ENCODE results near the gene PCNX2.

Gene PCNX2

DNA sequence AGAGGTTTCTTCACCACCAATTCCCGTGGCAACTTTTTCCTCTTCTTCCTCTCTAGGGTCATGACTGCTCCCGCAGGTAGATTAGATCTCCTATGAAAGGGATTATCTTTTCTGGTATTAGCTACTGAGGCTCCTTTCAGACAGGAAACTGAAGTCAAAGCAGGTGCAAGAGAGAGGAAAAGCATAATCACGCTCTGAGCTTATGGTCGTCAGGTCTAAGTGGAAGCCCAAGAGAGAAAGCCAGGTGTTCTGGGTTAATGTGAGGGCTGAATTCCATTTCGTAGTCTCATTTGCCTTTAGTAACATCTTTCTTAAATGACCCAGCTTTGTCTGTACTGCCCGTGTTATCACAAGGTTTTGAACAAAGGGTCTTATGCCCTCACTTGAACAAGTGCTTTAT is 23.7 kb upstream of the PCNX2 start:
- DNase-seq (ENCODE audit: low spot score) = no peak

DNA sequence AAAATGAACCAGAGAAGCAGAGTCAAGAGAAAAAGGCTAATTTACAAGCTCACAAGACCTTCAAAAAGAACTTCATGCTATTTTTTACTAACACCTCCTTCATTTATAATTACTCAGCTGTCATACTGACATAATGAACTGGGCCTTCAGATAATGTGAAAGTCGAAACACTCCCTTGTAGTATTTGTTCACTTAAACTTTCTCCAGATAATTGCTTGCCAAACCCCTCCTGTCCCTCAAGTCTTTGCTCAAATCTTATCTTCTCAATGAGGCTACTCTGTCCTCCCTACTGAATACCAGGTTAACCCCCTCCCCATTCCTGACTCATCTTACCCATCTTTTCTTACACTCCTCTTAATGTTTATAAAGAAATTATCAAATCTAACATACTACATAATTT is 20.9 kb upstream of the PCNX2 start:
- no peak for DNase-seq (ENCODE audit: low spot score)

DNA sequence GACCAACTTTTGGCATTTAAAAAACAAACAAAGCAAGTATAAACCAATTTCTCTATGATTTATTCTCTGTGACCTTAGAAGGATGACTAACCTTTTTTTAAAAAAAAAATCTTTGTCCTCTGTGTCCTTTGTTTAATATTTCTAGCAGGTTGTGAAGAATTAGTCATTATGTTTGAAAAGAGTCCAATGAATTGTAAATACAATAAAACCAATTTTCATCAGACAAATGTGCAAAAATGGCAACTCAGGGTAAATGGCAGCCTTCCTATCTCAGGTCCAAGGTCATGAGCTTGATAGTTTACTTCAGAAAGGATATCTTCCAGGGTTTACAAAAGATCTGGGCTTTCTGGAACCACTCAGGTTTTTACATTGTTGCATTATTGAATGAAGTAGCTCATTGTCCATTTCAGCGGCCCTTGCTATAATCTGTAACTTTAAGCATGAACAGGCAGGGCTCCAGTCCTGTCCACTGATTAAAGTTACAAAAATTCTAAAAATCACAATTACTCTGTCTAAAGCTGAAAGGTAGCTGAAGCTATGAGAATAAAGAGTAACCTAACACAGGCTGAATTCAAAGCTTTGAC is 20.3 kb upstream of the PCNX2 start:
- DNase-seq (ENCODE audit: low spot score) = no peak

DNA sequence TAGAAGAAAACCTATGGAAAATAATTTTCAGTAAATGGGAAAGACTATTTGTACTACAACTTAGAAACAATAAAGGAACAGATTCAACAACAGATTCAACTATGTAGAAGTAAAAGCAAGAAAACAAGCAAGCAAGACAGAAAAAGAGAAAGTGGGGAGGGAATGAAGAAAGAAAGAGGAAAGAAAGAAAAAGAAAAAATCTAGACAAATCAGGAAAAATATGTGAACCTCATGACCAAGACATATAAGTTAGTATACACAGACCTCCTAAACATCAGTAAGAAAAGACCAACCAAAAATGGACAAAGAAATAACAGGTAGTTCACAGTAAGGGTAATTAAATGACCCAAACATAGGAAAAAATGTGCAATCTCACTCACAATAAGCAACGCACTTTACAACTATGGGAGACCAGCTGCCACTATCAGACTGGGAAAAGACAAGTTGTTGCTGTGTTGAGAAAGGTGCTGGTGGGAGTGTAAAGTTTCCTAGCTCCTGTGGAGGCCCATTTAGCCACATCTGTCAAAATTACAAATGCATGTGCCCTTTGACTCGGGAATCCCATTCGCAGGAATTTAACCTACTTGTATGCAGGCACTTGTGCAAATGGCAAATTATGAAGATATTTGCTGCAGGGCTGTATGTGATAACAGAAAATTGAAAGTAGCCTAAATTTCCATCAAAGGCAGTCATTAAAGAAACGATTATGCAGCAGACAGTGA is 18.1 kb upstream of the PCNX2 start:
- DNase-seq (ENCODE audit: low spot score) = no peak

DNA sequence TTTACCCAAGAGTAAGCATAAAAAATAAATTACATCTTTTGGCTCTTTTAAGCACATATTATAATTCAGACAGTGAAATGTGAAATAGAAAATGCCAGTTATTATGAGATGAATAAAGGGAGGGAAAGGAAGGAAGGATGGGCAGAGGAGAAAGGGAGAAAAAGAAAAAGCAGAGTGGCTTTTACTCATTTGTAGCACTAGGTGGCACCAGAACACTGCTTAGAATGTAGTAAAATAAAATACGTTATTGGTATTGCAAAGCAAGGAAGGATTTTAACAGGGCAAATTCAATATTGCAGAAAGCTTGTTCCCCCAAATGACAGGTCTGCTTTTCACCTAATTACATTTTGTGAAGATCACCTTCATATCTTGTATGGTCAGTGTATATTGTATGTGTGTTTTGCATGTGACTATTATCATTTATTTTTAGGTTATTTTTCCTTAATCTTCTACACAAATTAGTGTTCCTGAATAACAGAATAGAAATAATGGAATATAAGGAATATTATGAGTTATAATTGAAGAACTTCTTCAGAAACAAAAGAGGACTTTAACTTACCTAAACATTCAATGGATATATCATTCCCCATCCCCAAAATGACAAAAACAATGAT is 9.1 kb upstream of the PCNX2 start:
- DNase-seq (ENCODE audit: low spot score) = peak; percentile 43

DNA sequence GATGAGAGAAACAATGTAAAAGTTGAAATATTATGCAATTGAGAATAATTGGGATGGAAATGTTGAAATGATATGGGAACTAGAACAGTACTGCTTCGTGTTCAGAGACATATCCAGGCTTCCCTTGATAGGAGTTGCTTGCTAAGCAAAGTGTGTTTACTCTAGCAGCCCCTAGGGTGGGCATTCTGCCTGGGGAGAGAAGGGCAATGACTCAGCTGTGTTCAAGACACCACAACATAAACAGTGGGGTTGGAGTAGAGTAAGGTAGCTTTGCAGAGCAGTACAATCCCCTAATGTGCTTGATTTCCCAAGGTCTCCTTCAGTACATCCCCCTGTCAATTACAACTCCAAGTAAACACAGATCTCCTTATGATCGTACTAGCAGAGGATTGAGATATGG is 4.8 kb upstream of the PCNX2 start:
- no peak for DNase-seq (ENCODE audit: low spot score)

DNA sequence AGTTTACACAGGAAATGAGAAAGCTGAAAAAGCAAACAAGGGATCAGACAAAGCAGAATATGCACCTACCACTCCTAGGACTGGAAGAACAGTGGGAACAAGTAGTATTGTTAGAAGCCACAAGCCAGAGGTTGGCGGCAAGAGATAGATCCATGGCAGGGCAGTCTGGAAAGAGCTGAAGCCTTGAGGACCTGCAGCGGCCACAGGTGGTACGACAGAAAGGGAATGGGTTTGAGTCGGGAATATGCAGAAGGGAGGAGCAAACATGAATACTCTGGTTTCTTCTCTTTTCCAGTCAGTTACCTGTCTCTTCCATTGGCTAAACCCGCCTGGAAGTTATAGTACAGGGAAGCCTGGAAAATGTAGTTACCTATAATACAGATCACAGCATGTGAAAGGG is 3.9 kb upstream of the PCNX2 start:
- DNase-seq (ENCODE audit: low spot score) = no peak

DNA sequence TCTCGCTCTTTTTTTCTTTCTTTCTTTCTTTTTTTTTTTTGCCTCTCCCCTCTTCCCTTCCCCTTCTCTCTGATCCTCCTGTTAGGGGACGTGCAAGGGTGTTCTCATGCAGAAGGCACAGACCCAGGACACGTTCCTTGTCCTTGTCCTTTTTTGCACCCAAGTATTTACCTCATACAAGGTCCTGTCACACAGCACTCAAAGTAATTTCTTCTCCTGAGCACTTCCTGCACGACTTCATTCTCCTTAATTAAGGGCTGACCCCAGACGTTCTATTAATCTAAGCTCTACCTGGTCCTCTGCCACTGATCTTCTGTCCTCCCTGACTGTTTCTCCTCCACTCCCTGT is 424 bp upstream of the PCNX2 start:
- no peak for DNase-seq (ENCODE audit: low spot score)

DNA sequence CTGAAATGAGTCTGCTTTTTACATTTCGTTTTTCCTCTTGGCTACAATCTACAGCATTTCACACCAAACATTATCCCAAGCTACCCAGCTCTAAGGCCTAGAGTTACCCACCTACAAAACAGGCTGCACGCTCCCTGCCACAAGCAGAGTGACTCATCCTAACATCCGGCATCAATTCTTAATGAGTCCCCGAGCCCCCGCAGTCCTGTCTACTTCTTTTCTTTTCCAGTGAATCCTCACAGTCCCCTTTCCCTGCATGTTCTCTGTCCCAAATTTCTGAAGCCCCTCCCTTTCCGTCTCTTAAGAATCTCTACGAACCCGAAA is 650 bp downstream of the PCNX2 start:
- DNase-seq (ENCODE audit: low spot score) = peak; percentile 55

DNA sequence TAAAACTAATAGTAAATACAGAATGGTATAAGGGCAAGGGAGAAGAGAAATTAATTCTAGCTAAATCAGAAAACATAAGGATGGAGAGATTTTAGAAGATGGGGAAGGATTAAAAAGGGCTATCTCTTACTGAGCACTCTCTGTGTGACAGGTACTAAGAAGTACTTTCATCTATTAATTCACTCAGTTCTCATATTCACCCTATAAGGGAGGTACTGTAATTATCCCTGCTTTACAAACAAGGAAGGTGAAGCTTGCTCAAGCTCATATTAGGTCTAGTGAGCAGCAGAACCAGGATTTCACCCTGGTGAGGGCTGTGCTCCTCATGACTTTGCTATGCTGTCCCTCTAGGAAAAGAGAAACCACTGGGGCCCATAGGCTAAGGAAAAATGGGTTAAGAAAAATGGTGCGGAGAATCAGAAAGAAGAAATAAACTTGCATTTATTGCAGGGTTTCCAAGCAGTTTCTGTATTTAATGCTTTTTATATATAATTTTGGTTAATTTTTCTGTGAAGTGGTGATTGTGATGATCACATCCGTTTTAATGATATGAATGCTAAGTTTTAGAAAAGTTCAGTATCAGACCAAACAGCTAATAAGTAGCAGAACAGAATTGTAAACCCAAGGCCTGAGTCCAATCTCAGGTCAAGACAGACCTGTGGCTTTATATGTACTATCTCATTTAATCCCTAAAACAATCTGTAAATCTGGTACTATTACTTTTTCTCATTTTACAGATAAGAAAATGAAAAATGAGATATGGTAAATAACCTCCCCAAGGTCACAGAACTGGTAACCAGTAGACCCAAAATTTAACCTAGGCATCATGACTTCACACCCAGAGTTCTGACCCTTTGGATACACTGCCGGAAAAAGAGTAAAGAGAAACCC is 1.7 kb downstream of the PCNX2 start:
- no peak for DNase-seq (ENCODE audit: low spot score)

DNA sequence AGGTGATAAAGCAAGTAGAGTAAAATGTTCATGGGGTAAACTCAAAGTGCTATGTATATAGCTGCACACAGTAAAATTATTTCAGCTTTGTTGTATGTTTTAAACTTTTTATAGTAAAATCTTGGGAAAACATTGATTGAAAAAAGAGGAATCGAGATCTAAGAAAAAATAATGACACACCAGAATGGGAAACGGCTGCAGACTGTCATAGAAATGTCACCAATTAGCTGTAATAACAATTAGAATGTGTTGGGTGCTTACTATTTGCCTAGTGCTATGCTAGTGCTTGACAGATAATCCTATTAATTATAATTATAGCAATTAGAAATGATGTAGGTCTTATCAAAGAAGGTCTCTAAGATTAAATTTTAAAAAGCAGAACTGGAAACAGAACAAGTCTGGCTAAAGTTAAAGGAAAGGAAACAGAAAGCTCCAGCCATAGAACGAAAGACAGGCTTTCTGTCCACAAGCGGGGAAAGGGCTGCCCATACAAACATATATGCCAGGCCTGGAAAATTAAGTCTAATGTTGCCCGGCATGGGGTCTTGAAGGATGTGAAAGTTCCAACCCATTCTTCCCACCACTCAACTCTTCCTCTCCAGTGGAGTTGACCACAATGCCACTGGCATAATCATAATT is 5.0 kb downstream of the PCNX2 start:
- no peak for DNase-seq (ENCODE audit: low spot score)

DNA sequence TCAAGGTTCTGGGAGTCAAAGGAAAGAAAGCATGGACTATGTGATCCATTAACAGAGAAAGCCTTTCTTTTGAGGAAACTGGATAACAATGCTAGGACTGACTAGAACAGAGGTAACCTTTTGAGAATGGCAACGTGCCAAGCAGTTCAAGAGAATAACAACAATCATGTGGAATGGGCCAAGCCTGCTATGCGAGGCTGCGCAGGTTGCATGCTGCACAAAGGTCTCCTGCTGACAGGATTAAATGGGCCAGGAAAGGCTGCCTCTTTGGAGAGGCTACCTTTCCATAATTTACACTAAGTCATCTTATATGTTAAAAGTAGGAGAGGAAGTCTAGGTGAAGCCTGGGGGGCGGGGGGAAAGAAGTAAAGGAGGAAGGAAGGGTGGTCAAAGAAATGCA is 5.8 kb downstream of the PCNX2 start:
- no peak for DNase-seq (ENCODE audit: low spot score)

DNA sequence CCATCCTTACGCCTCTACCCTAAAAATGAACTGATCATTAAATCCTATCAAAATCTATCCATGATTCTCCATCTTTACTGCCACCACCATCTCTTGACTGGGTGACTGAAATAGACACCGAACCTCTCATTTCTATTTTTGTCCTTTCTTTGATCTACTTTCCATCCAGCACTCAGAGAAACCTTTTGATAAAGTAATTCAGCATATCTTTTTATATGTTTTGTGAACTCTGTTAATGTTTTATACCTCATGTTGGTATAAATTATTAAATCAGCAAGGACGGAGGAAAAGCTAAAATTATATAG is 13.0 kb downstream of the PCNX2 start:
- DNase-seq (ENCODE audit: low spot score) = no peak

DNA sequence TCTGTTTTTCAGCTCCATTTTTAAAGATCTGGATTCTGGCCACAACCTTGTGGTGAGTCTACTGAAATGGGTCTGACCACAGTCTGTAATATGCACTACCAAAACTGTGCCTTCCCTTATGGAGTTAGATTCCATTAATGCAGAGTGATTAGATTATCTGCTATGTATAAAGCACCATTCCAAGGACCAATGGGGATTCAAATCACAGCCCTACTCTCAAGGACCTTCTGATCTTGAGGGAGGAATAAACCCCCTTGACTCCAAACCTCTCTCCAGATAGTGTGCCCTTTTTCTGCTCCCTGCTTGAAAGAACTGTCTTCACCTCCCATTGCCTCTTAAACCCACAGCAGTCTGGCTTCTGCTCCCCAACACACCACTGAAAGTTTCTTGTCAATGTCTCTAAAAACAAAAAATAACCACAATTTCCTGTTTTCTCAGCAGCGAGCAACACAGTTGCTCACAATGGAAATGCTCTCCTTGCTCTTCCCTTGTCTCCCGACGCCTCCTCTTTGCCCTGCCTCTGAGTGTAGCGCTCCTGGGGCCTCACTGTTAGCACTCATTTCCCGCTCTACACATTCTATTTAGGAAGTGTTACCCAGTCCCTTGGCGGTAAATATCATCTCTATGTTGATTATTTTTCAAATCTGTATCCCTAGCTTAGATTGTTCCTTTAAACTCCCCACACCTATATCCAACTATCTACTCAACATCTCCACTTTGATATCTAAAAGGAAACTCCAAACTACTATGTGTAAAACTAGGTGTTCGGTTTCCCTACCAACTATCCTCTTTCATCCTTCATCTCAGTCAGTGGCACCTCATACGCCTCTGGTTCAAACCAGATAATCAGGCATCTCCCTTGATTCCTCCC is 13.6 kb downstream of the PCNX2 start:
- DNase-seq (ENCODE audit: low spot score) = peak; percentile 58

DNA sequence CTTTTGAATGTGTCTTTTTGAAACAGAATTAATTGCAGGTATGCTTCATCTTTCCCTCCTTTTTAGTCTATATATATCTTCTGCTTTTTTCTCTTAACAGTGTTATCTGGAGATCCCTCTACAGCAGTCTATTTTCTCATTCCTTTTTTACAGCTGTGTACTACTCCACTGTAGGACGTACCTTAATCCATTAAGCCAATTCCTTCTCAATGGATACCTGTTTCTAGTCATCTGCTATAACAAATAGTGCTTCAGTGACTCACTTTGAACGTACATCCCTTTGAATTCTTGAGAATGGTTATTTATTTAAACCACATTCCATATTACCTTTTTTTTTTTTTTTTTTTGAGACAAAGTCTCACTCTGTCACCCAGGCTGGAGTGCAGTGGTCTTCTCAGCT is 15.6 kb downstream of the PCNX2 start:
- DNase-seq (ENCODE audit: low spot score) = no peak

DNA sequence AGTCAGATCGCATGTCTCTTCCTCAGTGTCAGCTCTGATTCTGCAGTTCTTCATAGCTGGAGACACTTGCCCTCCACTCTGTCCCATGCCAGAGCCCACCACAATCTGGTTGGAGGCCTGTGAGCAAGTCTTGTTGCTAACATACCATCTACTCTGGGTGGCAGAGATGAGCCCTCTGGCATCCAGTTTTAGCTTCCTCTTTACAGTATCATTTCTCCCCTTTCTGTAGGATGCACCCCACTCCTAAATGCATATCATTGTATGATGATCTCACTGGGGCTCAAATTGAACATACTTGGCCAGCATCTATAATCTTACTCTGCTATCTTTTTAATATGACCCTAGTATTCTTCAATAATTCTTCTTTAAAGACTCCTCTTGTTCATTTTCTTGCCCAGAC is 16.9 kb downstream of the PCNX2 start:
- DNase-seq (ENCODE audit: low spot score) = no peak

DNA sequence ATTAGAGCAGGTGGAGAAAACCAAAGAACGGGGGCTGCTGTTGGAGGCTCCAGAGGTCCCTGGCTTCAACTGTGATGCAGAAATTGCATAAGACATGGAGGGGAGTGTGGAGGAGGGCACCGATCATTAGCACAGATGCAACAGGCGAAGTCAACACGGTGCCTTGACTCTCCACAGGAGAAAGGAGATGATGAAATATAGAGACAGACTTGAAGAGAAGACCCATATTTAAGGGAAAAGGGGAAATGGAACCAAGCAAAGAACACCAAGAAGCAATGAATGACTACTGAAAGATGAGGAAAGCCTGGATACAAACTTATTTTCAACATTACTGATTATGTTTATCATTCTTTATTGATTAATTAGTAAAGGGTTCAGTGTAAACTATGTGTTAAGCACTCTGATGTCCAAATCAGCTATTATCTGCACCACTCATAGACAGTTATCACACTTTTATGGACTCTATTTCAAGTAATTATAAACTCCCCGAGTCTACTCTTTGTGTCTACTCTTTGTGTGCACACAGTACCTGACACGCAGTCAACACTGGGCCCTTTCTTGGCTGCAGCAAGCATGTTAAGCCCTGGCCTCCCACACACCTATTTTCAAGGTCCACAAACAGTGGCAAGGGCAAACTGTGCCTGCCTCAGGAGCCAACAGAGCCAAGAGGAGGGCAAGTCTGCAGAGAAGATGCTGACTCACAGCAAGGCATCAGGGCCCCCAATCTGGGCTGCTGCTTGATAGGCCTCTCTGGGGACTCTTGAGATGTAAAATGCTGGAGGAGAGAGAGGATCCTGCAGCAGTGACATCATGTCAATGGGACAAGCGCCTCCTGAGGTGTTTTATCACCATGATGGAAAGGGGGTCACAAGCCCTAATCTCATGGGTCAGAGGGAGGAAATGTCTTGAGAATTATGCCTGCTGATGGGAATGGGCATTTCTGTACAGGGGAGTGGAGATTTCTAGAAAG is 17.6 kb downstream of the PCNX2 start:
- DNase-seq (ENCODE audit: low spot score) = no peak

DNA sequence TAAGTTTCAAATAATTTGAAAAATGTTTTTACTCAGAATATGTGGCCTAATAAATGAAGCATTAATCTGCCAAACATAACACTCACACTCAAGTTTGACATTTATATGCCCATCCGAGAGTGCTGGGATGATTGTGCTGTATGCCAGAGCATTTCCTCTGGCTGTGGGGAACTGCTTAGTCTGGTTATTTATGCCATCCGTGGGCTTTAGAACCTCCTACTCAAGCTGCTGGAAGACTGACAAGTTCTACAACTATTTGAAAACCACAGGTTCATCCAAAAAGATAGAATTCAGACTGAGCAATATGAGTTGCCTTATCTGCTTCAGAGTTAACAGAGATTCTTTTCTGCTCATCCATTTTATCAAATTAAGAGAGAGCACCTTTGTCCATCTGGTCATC is 25.9 kb downstream of the PCNX2 start:
- no peak for DNase-seq (ENCODE audit: low spot score)

DNA sequence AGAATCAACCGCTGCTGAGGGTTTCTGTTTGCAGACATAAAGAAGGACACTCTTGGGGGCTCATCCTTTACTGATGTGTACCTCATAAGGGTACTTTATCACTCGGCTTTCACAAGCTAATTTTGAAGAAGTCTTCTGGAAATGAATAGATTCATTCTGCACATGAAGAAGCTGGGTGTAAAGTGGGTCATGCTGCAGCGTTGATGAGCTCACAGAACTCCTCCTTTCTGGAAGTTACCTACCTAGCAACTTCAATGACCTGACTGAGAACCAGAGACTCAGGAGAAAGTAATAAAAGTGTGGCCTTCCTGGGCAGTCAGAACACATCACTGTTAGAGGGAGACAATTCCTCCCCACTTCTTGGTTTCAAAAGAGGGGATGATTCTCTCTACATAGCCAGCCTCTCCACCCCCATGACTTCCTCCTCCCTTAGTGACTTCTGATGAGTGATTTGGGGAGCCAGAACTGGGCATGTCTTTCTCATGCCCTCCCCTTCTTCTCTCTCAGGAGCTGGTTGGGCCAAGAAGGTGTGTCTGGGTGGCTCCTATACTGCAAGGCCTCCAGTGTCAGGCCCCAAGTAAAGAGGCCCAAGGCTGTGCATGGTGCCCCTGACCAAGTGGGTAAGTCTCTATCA is 27.0 kb downstream of the PCNX2 start:
- peak; percentile 31 for DNase-seq (ENCODE audit: low spot score)

DNA sequence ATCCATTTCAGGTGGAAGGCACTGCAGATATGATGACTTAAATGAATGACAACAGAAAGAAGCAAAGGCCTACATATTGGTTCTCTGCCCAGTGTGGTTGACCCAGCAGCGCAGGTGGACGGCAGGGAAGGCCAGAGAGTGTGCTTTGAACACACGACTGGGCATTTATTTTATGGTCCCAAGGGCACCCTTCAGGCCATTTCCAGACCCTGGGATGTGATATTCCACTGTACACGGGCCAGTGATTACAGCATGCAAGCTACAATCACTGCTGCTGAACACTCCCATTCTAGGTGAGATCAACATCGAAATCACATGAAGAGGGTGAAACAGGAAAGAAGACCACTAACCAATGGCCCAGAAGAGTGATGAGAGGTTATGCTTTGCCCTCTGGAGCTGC is 33.8 kb downstream of the PCNX2 start:
- DNase-seq (ENCODE audit: low spot score) = no peak

Measured in activated CD4-positive, alpha-beta T cell treated with anti-CD3 and anti-CD28 coated beads, Interleukin-2, Interleukin-4, amounts not matched to agents 100 ng/mL and 50 ng/mL, durations not matched to agents 16 hours and 8 hours (primary cell).